DMS79 (cell line): ENCODE results near the gene CD52.

Source experiments
- DNase-seq: peaks from one replicate; lab custom pipeline; 2025; lab: John Stamatoyannopoulos, UW

CD52 gene

DNA sequence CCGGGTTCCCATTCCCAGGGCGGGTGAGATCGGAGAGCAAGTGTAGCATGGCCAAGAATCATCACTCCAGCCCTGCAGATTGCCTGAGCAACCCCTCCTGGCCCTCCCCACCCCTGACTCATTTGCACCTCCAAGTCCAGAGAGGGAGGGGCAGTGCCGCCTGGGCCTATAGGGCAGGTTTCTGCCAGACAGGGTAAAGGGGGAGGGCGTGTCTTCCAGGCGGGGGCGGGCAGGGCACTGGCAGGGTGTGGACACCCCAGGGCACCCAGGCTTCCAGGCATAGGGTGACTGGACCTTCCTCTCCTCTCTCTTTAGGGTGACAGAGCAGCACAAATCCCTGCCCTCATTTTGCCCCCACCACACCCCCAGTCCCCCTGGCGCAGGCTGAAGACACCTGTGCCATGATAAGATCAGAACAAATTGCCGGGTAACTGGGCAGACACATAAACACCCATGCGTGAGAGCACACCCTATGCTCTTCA, 39.4 kb downstream of the CD52 start:
- DNase-seq = no peak

DNA sequence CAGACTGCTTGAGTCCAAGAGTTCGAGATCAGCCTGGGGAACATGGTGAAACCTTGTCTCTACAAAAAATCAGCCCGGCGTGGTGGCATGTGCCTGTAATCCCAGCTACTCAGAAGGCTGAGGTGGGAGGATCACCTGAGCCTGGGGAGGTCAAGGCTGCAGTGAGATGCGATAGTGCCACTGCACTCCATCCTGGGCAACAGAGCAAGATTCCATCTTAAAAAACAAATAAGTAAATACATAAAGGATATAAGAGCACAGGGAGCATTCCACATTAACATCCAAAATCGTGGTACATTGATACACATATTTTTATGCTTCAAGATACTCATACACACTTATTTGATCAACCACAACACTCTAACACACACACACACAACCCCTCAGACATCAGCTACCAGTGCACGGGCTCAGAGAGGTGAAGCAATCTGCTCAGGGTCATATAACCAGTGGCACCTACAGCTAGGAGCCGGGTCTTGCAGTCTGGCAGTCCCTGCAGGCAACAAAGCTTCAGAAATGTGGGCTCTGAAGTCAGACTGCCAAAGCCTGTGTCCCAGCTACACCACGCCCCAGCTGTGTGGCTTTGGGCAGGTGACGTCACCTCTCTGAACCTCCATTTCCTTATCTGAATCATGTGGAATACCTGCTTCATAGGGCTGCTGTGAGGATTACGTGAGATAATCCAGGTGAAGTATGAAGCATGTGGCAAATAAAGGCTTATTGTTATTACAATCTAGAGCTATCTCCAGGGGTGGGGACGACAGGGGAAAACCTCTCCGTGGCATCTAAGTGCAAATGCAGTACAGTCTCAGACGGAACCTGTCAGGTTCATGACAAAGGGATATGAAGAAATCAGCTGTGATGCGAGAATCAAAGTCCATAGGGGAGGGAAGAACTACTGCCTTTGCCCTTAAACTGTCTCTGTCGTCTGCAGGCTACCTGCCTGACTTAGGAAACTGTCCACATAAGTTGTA, 40.9 kb downstream of the CD52 start:
- DNase-seq = no peak

DNA sequence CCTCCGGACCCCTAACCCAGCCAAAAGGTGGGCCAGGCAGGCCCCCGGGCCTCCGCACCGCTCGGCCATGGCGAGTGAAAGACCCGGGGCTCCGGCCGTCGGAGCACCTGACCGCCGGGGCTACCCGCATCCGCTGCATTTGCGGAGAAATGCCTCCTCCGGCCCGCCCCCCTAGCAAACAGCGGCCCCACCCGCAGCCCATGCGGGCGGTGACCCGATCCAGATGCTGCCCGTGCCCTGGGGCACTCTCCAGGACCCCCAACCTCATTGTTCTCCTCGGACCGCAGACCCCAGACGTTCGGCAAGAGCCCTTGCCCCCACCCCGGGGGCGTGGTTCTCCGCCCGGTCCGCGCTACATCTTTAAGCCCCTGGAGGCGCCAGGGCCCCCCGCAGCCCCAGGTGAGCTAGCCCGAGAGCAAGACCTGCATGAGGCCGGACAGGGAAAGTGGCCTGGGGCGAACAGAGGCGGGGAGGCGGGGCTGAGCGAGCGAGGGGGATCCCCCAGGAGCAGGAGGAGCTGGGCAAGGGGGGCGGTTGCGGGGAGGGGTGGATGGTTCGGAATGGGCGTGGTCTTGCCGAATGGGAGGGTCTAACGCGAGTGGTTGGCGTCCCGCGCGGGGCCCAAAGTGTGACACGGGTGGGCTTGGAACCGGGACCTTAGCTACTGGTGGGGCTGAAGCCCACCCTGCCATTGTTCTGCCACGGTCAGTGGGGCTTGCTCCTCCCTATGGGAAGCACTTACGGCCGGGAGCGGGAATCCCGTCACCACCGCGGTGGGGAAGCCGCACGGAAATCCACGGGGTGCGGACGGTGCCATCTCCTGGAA, 42.4 kb downstream of the CD52 start:
- DNase-seq = no peak

DNA sequence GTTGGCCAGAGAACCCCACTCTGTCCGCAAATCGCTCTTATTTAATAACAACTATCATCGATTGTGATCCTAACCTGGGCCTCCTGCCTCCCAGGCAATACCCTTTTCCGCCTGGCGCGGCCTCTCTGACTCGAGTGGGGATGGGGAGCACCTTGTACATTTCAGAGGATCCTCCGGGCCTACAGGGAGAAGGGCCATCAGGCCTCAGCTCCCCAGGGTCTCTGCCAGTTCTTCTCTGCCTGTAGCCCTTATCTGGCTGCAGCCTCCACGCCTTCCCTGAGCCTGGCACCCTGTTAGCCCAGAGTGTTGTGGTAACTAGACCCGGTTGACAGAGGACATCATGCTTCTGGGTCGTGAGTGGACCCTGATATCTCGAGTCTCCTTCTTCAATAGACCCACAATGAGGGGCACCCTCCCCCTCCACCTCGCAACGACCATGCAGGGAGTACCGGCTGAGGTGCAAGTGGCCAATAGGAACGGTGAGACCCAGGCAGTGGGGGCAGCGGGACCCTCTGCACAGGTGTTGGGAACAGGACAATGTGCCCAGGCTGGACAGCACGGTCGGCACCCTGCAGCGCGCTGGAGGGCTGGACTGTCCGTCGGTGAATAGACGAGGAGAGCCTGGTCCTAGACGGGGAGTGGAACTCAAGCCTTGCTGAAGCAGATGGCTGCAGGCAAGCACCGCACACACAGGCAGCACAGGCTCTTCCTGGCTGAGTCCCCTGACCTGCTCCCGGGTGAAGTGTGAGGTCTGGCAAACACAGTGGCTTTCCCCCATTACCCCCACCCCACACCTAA, 43.2 kb downstream of the CD52 start:
- DNase-seq = no peak

DNA sequence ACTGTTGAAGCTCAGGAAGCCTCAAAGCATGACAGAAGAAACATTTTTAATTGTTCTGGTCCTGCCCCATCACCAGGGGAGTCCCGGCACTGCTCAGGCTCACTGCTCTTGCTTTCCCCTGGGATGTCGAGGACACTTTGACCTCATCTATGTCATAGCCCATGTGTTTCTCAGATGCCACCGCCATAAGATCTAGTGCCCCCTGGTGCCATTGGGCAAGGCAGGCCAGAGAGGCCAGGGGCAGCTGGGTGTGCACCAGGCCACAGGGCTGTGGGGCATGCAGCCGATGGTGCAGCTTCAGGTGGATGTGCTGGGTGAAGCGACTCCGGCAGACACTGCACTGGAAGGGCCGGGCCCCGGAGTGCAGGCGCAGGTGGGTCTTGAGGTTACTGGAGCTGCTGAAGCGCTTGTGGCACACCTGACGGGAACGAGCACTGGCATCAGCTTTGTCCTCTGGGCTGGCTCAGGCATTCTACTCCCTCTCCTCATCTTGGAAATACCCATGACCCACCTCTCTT, 43.9 kb downstream of the CD52 start:
- no peak for DNase-seq

DNA sequence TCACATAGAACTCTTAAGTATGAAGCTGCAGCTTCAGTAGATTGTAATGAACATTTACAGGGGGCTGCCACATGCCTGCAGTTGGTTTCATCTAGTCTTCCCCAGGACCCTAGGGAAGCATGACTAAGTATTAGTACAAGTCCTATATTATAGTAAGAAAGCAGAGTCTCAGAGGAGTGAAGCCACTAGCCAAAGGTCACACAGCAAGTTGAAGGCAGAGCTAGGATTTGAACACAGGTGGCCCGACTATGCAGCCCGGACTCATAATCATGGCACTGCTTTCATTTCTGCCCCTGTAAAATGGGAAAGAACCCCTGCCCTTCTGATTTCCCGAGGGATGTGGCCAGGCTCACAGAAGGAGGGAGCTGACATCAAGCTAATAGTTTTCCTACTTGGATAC, 44.6 kb downstream of the CD52 start:
- no peak for DNase-seq

DNA sequence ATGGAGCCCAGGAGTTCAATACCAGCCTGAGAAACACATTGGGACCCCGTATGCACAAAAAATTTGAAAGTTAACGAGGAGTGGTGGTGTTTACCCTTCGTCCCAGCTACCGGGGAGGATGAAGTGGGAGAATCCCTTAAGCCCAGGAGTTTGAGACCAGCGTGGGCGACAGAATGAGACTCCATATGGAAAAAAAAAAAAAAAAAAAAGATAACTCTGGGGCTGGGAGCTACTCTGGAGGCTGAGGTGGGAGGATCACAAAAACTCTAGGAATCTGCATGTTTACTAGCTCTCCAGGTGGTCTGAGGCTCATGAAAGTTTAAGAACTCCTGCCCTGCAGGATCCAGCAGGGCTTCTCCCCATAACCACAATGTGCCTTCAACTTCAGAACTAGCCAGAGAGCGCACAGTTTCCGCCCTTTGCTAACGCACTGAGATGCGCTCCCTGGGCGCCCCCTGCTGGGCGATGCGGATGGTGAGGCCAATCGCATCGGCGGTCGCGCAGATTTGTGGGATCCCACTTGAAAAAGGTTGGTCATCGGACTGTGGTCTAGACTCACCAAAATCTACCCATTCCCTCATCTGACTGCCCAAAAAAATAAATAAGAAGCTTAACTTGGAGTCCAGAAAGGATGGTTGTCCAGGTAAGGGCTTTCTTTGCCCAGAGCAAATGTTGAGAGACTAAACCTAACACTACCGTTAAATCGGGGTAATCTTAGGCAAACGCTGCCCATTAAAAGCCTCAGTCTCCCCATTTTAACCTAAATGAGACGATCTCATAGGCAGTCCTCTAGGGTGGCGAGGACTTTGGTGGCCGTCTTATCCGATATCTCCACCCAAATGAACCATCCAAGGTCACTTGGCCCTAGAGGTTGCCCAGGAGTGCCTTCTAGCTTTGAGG, 46.0 kb downstream of the CD52 start:
- DNase-seq = no peak

DNA sequence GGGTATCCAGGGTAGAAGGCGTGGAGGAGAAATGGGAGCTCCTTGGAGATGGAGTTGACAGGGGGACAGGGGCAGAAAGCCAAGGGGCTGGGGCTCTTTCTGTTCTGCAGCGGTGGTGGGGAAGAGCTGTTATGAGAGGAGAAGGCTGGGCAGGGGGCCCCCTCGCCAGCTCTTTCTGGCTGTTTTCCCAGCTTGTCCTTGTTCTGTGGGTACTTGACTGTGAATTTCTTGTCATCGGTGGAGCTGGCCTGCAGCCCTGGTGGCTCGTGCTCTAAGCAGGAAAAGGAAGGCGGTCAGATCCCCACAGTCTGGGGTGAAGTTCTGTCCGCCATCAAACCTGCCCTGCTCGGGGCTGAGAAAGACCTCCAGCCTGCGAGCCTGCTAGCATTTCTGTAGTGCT, 47.2 kb downstream of the CD52 start:
- peak; percentile 65 for DNase-seq

DNA sequence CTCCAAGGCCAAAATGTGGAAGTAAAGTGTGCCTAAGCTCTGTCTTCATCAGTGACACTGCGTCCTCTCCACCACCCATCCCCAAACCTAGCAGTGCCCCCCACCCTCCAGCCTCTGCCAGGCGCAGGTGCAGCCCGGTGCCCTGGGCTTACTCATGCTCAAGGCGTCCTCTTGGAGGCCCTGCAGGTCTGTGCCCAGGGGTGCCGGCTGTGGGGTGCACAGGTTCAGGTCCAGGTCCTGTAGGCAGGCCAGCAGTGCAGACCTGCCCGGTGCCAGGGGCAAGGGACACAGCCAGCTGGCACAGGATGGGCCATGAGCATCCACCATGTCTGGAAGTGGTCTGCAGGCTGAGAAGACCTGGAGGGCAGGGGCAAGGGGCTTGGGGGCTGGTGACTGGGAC, 49.7 kb downstream of the CD52 start:
- DNase-seq = no peak

DNA sequence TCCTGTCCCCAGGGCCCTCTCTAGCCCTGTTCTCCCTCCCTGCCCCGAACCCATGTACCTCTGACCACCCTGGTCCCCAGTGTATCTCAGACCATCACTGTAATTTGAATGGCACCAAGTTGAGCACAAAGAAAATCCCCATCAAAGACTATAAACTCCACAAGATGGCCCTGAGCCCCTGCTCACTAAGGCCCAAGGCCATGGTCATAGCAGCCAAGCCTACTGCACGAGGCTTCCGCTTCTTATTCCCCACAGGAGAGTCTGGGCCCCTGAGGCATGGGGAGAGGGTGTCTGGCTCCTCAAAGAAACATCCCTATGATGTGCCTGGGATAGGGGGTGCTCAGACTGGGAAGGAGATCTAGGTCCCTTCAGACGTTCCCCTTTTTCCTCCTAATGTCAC, 50.2 kb downstream of the CD52 start:
- DNase-seq = no peak

DNA sequence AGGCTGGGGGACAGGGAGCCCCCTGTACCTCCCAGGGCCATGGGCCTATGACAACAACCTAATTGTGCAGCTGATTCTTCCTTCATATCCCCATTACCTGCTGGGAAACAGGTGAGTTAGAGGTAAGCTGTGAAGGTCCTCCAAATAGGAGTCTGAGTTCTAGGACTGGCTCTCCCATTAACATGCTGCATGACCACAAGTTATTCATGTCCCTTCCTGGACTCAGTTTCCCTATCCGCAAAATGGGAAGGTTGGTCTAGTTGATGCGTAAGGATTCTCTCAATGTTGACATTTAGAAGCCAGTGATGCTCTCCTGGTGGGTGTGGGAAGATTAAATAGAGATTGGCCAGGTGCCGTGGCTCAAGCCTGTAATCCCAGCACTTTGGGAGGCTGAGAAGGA, 50.7 kb downstream of the CD52 start:
- DNase-seq = no peak
